Vagina (tissue), 2 donors: ENCODE data around the gene MPIG6B. TPM values are rescaled to one million over a fixed set of nuclear protein-coding genes. Genes with fewer than 3 reads are reported as not detected.

Experiments used
- DNase-seq, 2 donors: peaks; one replicate each; pipeline ENCODE4 v3.0.0-alpha.2; 2017; ENCODE audit errors: extremely low spot score in 2 of 2
- H3K27ac ChIP-seq: fragments of 200-600 bp; sonication (generic); one replicate; pipeline ENCODE4 v1.5.1; 2019
- H3K27me3 ChIP-seq: fragments of 200-600 bp; sonication (generic); one replicate; pipeline ENCODE4 v1.5.1; 2019
- H3K36me3 ChIP-seq, 2 donors: fragments of 200-600 bp; sonication (generic); one replicate each; pipeline ENCODE4 v1.5.1; 2017 to 2019
- H3K4me1 ChIP-seq: fragments of 200-600 bp; sonication (generic); one replicate; pipeline ENCODE4 v1.5.1; 2019
- H3K4me3 ChIP-seq, 2 donors: fragments of 200-600 bp; sonication (generic); 1 replicate in 1 of 2; 2 replicates in 1 of 2; pipeline ENCODE4 v1.5.1; 2016 to 2019
- H3K9me3 ChIP-seq: fragments of 200-600 bp; sonication (generic); one replicate; pipeline ENCODE4 v1.5.1; 2019
- CTCF ChIP-seq, 3 experiments: fragments of 450-650 bp in 2 of 3; fragments of 200-600 bp in 1 of 3; sonication (generic) in 1 of 3; IDR thresholded peaks; one replicate each; pipeline ENCODE4 v1.5.1; 2017 to 2019; ENCODE audit warnings: antibody characterized with exemption in 3 of 3, mild to moderate bottlenecking in 2 of 3, moderate library complexity in 2 of 3
- POLR2A ChIP-seq, 2 donors: fragments of 450-650 bp; IDR thresholded peaks; one replicate each; pipeline ENCODE4 v1.6.1; 2017; ENCODE audit warnings: antibody characterized with exemption in 2 of 2, mild to moderate bottlenecking in 2 of 2, moderate library complexity in 2 of 2
- POLR2AphosphoS5 ChIP-seq, 2 donors: sonication (generic); formaldehyde crosslinking; IDR thresholded peaks; one replicate each; pipeline ENCODE4 v1.9.0; 2017; ENCODE audit warnings: antibody characterized with exemption in 2 of 2, mild to moderate bottlenecking in 2 of 2, low read depth in 1 of 2; ENCODE audit not compliant: insufficient read depth in 1 of 2
- intact Hi-C: fragments of 100-400 bp; cut with DNase I; formaldehyde crosslinking; loops from one replicate; pipeline ENCODE4 v1.15.1; 2023
- total RNA-seq: library from RNA; depleted of rRNA; stranded (reverse); fragments of >200 nt; gene quantifications from one replicate; pipeline ENCODE4 v1.2.3, GENCODE V29; 2016

MPIG6B gene
- total RNA-seq, 1 donor from 2014 or later: not detected

- H3K27me3 ChIP-seq: no peaks in the 10 kb centered on the region
- H3K9me3 ChIP-seq: no peaks in the 10 kb centered on the region
- peak overlapping the region; percentile 96 for H3K27ac ChIP-seq
- H3K4me1 ChIP-seq: peaks cover 56% of the 10 kb centered on the region
- no peak for DNase-seq
- no peak for TF ChIP-seq POLR2A (IDR thresholded peaks at IDR 0.05)
- intact Hi-C loops: loop anchor here (10.0 kb wide), 2 partner anchors 50 to 60 kb away; partner anchors contain the start of genes LY6G5C and VARS1
- peaks cover 3 to 33% of the 10 kb centered on the region in 2 donors for H3K36me3 ChIP-seq
- peak overlapping the region; percentile 67 to 82 for H3K4me3 ChIP-seq
Measured at GRCh38 chr6:31734247-31734820, 11.2 kb downstream of the MPIG6B start.

GRCh38 chr6:31734821-31735406, 11.7 kb downstream of the MPIG6B start:
- TF ChIP-seq POLR2A (IDR thresholded peaks at IDR 0.05): peak in 1 of 2 donors; percentile 57
- no peak for TF ChIP-seq CTCF (IDR thresholded peaks at IDR 0.05)
- peak; percentile 63 to 90 for TF ChIP-seq POLR2AphosphoS5 (IDR thresholded peaks at IDR 0.05; ENCODE audit: insufficient read depth in 1 of 2, low read depth in 1 of 2)
- Histone ChIP-seq H3K36me3 (peaks cover 3 to 33% of the 10 kb centered on the region in 2 donors), H3K27me3 (no peaks in the 10 kb centered on the region), H3K4me1 (peaks cover 59% of the 10 kb centered on the region), H3K9me3 (no peaks in the 10 kb centered on the region), H3K27ac (peak overlapping the region; percentile 96), H3K4me3 (peak overlapping the region; percentile 67 to 82)
- no peak for DNase-seq
- intact Hi-C loops: loop anchor here (5.0 to 10.0 kb wide), 3 partner anchors 50 to 77 kb away; partner anchors contain the start of genes LY6G5C and VARS1

DNA sequence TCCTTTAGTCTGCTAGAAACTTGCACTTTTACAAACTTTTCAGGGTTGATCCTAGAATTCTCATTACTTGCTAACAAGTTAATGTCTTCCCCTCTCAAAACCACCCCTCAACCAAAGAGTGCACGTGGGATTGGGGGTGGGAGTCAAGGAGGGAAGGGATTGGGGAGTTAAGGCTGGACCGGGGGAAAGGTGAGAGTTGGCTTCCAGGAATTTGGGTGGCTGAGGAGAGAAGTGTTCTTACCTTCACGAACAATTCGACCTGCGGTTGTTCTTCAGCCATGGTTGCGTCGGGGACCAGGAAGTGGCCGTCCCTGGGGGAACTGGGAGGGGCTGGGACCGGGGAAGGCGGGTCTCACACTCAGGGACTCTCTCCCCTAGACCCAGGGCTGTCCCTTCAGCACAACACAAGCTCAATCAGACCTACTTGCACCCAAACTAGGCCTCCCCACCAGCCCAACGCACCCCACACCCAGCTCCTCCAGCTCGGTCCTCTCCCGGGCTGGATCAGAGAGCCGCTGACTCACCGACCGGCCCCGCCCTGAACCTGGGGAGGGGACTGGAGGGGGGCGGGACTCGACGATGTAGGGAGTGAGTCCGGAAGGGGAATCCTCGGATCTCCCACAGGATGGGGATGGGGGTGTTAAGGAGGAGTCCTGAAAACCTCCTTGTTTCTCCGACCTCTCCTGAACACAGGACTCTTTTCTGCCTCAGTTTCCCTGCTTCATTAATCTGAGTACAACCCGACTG, 13.0 kb downstream of the MPIG6B start, which contains the start of gene CLIC1:
Gene CLIC1, minus strand, starts transcription at position 510 of the 747 bp plus-strand sequence. Its CDS starts 230 bp downstream, at position 280.
- TF ChIP-seq POLR2AphosphoS5 (IDR thresholded peaks at IDR 0.05; ENCODE audit: insufficient read depth in 1 of 2, low read depth in 1 of 2) (peak; percentile 85 to 100), CTCF (IDR thresholded peaks at IDR 0.05) (no peak), POLR2A (IDR thresholded peaks at IDR 0.05) (peak in 1 of 2 donors; percentile 97)
- peaks cover 60% of the 10 kb centered on the region for H3K4me1 ChIP-seq
- peaks cover 3 to 31% of the 10 kb centered on the region in 2 donors for H3K36me3 ChIP-seq
- H3K4me3 ChIP-seq: peak within 1 kb of the TSS; percentile 67 to 82
- H3K9me3 ChIP-seq: no peaks in the 10 kb centered on the region
- H3K27ac ChIP-seq: peak within 1 kb of the TSS; percentile 96
- intact Hi-C loops: loop anchor here (5.0 to 10.0 kb wide), 3 partner anchors 51 to 76 kb away; partner anchors contain the start of genes LY6G5C and VARS1
- H3K27me3 ChIP-seq: no peaks in the 10 kb centered on the region
- peak in 1 of 2 donors; percentile 96 for DNase-seq

DNA sequence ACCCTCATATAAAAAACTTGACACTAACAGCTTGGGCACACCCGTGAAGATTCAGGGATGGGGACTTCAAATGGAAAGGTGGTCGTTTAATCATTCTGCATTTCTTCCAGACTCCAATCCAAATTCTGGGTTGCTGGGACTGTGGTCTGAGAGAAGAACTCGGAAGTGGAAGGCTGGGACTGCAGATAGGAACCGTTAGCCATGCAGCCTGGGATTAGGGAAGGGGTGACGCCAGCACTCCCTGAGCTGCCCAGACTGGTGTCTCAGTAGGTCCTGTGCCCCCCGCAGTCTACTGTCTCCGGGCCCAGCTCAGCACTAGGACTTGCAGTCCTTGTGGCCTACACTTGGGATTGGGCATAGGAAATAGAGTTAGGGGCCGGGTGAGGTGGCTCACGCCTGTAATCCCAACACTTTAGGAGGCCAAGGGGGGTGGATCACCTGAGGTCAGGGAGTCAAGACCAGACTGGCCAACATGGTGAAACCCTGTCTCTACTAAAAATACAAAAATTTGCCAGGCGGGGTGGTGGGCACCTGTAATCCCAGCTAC, 13.7 kb downstream of the MPIG6B start:
- Histone ChIP-seq H3K4me1 (peaks cover 60% of the 10 kb centered on the region), H3K9me3 (no peaks in the 10 kb centered on the region), H3K27me3 (no peaks in the 10 kb centered on the region), H3K27ac (peak overlapping the region; percentile 96), H3K4me3 (peak overlapping the region; percentile 67 to 82), H3K36me3 (peaks cover 3 to 25% of the 10 kb centered on the region in 2 donors)
- intact Hi-C loops: loop anchor here (5.0 to 10.0 kb wide), 3 partner anchors 52 to 75 kb away; partner anchors contain the start of genes LY6G5C and VARS1
- DNase-seq: no peak
- no peak for TF ChIP-seq POLR2A (IDR thresholded peaks at IDR 0.05)
- TF ChIP-seq POLR2AphosphoS5 (IDR thresholded peaks at IDR 0.05; ENCODE audit: insufficient read depth in 1 of 2, low read depth in 1 of 2): no peak
- TF ChIP-seq CTCF (IDR thresholded peaks at IDR 0.05): no peak
